NB4 (cell line): ENCODE data around the gene MYOC.
"Not testable (repeated sequence)": the region's sequence is repeated elsewhere in the genome, so short reads cannot be mapped to it uniquely, and the experiment has no call there.

Experiments used
- DNase-seq: peaks from one replicate; pipeline ENCODE4 v3.0.0; 2010; ENCODE audit warnings: low read depth
- H3K4me3 ChIP-seq: one replicate; pipeline ENCODE4 v1.5.1; 2011; ENCODE audit warnings: mild to moderate bottlenecking, low read depth, low read length, moderate library complexity
- CTCF ChIP-seq: IDR thresholded peaks from one replicate; pipeline ENCODE4 v1.5.1; 2012; ENCODE audit warnings: low read depth, low read length
- MAX ChIP-seq: IDR thresholded peaks from 2 replicates; pipeline ENCODE4 v1.6.1; 2011; ENCODE audit warnings: low read depth, low read length
- MYC ChIP-seq: IDR thresholded peaks from 2 replicates; pipeline ENCODE4 v1.6.1; 2011; ENCODE audit warnings: low read depth, low read length
- POLR2A ChIP-seq: IDR thresholded peaks from 2 replicates; pipeline ENCODE4 v1.6.1; 2011; ENCODE audit warnings: mild to moderate bottlenecking; ENCODE audit not compliant: insufficient read length; ENCODE audit errors: extremely low read depth

The MYOC gene

GRCh38 chr1:171652234-171652822 is at the start of gene MYOC:
Gene MYOC, minus strand, starts transcription at chr1:171652688. Its CDS starts 77 bp downstream, at chr1:171652611.
- DNase-seq: no peak
- TF ChIP-seq MYC: no peak
- no peak for TF ChIP-seq POLR2A
- TF ChIP-seq MAX: no peak
- no peak for TF ChIP-seq CTCF
- no peak within 1 kb of the TSS for H3K4me3 ChIP-seq

GRCh38 chr1:171699531-171699930 is 47.0 kb upstream of the MYOC start:
- no peak for DNase-seq
- TF ChIP-seq CTCF (no peak), MYC (no peak), POLR2A (no peak), MAX (no peak)
- H3K4me3 ChIP-seq: no peak overlapping the region

- not testable (repeated sequence) for H3K4me3 ChIP-seq, DNase-seq
Measured at GRCh38 chr1:171695772-171696171, 43.3 kb upstream of the MYOC start.

- not testable (repeated sequence) for H3K4me3 ChIP-seq, DNase-seq
Measured at GRCh38 chr1:171693541-171693940, 41.1 kb upstream of the MYOC start.

- TF ChIP-seq POLR2A: no peak
- TF ChIP-seq MYC: no peak
- TF ChIP-seq CTCF: no peak
- no peak for TF ChIP-seq MAX
- no peak for DNase-seq
- H3K4me3 ChIP-seq: no peak overlapping the region
Measured at GRCh38 chr1:171683870-171684269, 31.4 kb upstream of the MYOC start.

- no peak for DNase-seq
- no peak overlapping the region for H3K4me3 ChIP-seq
- no peak for TF ChIP-seq POLR2A
- TF ChIP-seq CTCF: no peak
Measured at GRCh38 chr1:171680339-171680738, 27.9 kb upstream of the MYOC start.

- DNase-seq: no peak
- H3K4me3 ChIP-seq: no peak overlapping the region
- TF ChIP-seq POLR2A (no peak), MYC (no peak), CTCF (no peak), MAX (no peak)
Measured at GRCh38 chr1:171676823-171677222, 24.3 kb upstream of the MYOC start.
